IMR-90 (cell line): ENCODE data around the gene C14orf93. TPM values are rescaled to one million over a fixed set of nuclear protein-coding genes. Genes with fewer than 3 reads are reported as not detected.
"Not testable (repeated sequence)": the region's sequence is repeated elsewhere in the genome, so short reads cannot be mapped to it uniquely, and the experiment has no call there.

Experiments
- ATAC-seq: fragments of 200-7000 bp; cut with Tn5 transposase; 2 replicates; pipeline ENCODE4 v1.9.1; 2020; ENCODE audit warnings: low read depth, mild to moderate bottlenecking, moderate library complexity
- BruUV-seq: library from RNA; stranded (reverse); fragments of 400-500 nt; replicated peaks from 2 replicates; lab custom pipeline; 2021; lab: Mats Ljungman, UMichigan
- CTCF ChIA-PET: fragments of 300-600 bp; formaldehyde crosslinking; extraction: SDS; loops from one replicate; lab custom pipeline; 2021; ENCODE audit warnings: antibody characterized with exemption; lab: Yijun Ruan, JAX
- POLR2A ChIA-PET: fragments of 300-600 bp; sonication (Branson Sonifier 250); formaldehyde crosslinking; loops from one replicate; lab custom pipeline; 2022; ENCODE audit warnings: antibody characterized with exemption; ENCODE audit not compliant: unreplicated experiment; lab: Charles Lee
- DNase-seq: peaks from one replicate; pipeline ENCODE4 v3.0.0; 2013
- H2AFZ ChIP-seq: replicated peaks from 2 replicates; pipeline ENCODE3; 2013; ENCODE audit warnings: low read length, mild to moderate bottlenecking; ENCODE audit not compliant: poor library complexity
- H2AK5ac ChIP-seq: 2 replicates; pipeline ENCODE4 v1.6.1; 2013; ENCODE audit warnings: low read depth, low read length, inconsistent platforms
- H2AK9ac ChIP-seq: replicated peaks from 2 replicates; pipeline ENCODE3; 2013; ENCODE audit warnings: mild to moderate bottlenecking, low read depth, low read length, moderate library complexity; ENCODE audit not compliant: poor library complexity
- H2BK120ac ChIP-seq: 2 replicates; pipeline ENCODE4 v1.6.1; 2013; ENCODE audit warnings: low read depth, low read length, inconsistent platforms
- H2BK15ac ChIP-seq: 3 replicates; pipeline ENCODE4 v1.6.1; 2013; ENCODE audit warnings: low read depth, low read length, inconsistent platforms
- H2BK20ac ChIP-seq: 2 replicates; pipeline ENCODE4 v1.6.1; 2013; ENCODE audit warnings: low read depth, mild to moderate bottlenecking, inconsistent platforms, low read length, moderate library complexity
- H2BK5ac ChIP-seq: 2 replicates; pipeline ENCODE4 v1.6.1; 2013; ENCODE audit warnings: mild to moderate bottlenecking, low read depth, low read length, inconsistent platforms; ENCODE audit not compliant: poor library complexity, severe bottlenecking
- H3K14ac ChIP-seq: replicated peaks from 2 replicates; pipeline ENCODE4 v1.6.1; 2013; ENCODE audit warnings: low read depth, low read length, inconsistent platforms
- H3K18ac ChIP-seq: 2 replicates; pipeline ENCODE4 v1.6.1; 2013; ENCODE audit warnings: low read depth, low read length, control low read depth
- H3K23ac ChIP-seq: 2 replicates; pipeline ENCODE4 v1.6.1; 2013; ENCODE audit warnings: low read depth, low read length, inconsistent platforms
- H3K27ac ChIP-seq: 2 replicates; pipeline ENCODE4 v1.5.1; 2013; ENCODE audit warnings: mild to moderate bottlenecking, control low read depth, low read length; ENCODE audit not compliant: insufficient read depth
- H3K27me3 ChIP-seq: 2 replicates; pipeline ENCODE4 v1.6.1; 2013; ENCODE audit warnings: low read length; ENCODE audit not compliant: control insufficient read depth, insufficient read depth
- H3K36me3 ChIP-seq: 2 replicates; pipeline ENCODE4 v1.6.1; 2013; ENCODE audit warnings: low read length, mixed read lengths; ENCODE audit not compliant: control insufficient read depth, insufficient read depth
- H3K4ac ChIP-seq: 2 replicates; pipeline ENCODE4 v1.6.1; 2013; ENCODE audit warnings: low read depth, low read length, inconsistent platforms
- H3K4me1 ChIP-seq: 2 replicates; pipeline ENCODE4 v1.6.1; 2013; ENCODE audit warnings: low read length, mixed read lengths; ENCODE audit not compliant: control insufficient read depth, insufficient read depth
- H3K4me2 ChIP-seq: 2 replicates; pipeline ENCODE4 v1.6.1; 2013; ENCODE audit warnings: low read depth, mild to moderate bottlenecking, control low read depth, low read length, moderate library complexity
- H3K4me3 ChIP-seq: 2 replicates; pipeline ENCODE4 v1.5.1; 2013; ENCODE audit warnings: low read depth, mild to moderate bottlenecking, control low read depth, low read length, moderate library complexity; ENCODE audit not compliant: insufficient read depth
- H3K56ac ChIP-seq: 2 replicates; pipeline ENCODE4 v1.6.1; 2013; ENCODE audit warnings: low read length, inconsistent platforms; ENCODE audit not compliant: insufficient read depth; ENCODE audit errors: extremely low read depth
- H3K79me1 ChIP-seq, 2 experiments: 2 replicates each; pipeline ENCODE4 v1.6.1; 2013; ENCODE audit warnings: low read length in 2 of 2, inconsistent platforms in 1 of 2, low read depth in 1 of 2
- H3K9ac ChIP-seq: 2 replicates; pipeline ENCODE4 v1.6.1; 2013; ENCODE audit warnings: low read depth, low read length, control low read depth
- H3K9me1 ChIP-seq: 2 replicates; pipeline ENCODE4 v1.6.1; 2013; ENCODE audit warnings: low read length, inconsistent platforms; ENCODE audit not compliant: insufficient read depth
- H3K9me3 ChIP-seq: 2 replicates; pipeline ENCODE4 v1.6.1; 2013; ENCODE audit warnings: low read length; ENCODE audit not compliant: control insufficient read depth, insufficient read depth
- H4K20me1 ChIP-seq: 2 replicates; pipeline ENCODE4 v1.6.1; 2013; ENCODE audit warnings: low read length, inconsistent platforms; ENCODE audit not compliant: insufficient read depth
- H4K5ac ChIP-seq: 2 replicates; pipeline ENCODE4 v1.6.1; 2013; ENCODE audit warnings: mild to moderate bottlenecking, low read depth, low read length, control low read depth
- H4K8ac ChIP-seq, 2 experiments: 2 replicates each; pipeline ENCODE4 v1.6.1; 2013; ENCODE audit warnings: low read depth in 2 of 2, low read length in 2 of 2, control low read depth in 1 of 2, inconsistent platforms in 1 of 2
- H4K91ac ChIP-seq: 2 replicates; pipeline ENCODE4 v1.6.1; 2013; ENCODE audit warnings: low read depth, low read length, inconsistent platforms; ENCODE audit not compliant: insufficient read depth
- BHLHE40 ChIP-seq: fragments of 150-350 bp; IDR thresholded peaks from 2 replicates; pipeline ENCODE4 v1.6.1; 2016; ENCODE audit warnings: mild to moderate bottlenecking, low read depth, low read length
- CEBPB ChIP-seq: IDR thresholded peaks from 2 replicates; pipeline ENCODE4 v1.6.1; 2012; ENCODE audit warnings: low read depth, low read length, improper control_type of control experiment
- CHD1 ChIP-seq: IDR thresholded peaks from 2 replicates; pipeline ENCODE4 v1.6.1; 2012; ENCODE audit warnings: low read depth, low read length, improper control_type of control experiment
- MAZ ChIP-seq: IDR thresholded peaks from 2 replicates; pipeline ENCODE4 v1.6.1; 2012; ENCODE audit warnings: low read depth, mild to moderate bottlenecking, low read length, improper control_type of control experiment, moderate library complexity, borderline replicate concordance
- NFE2L2 ChIP-seq: fragments of 150-350 bp; IDR thresholded peaks from 2 replicates; pipeline ENCODE4 v1.6.1; 2016; ENCODE audit warnings: low read depth, mild to moderate bottlenecking, low read length
- POLR2A ChIP-seq: IDR thresholded peaks from 2 replicates; pipeline ENCODE4 v1.6.1; 2012; ENCODE audit warnings: mild to moderate bottlenecking, low read depth, low read length
- SMC3 ChIP-seq: fragments of 150-350 bp; IDR thresholded peaks from 2 replicates; pipeline ENCODE4 v1.6.1; 2016; ENCODE audit warnings: low read depth, mild to moderate bottlenecking, antibody characterized with exemption, low read length, moderate library complexity
- USF2 ChIP-seq: fragments of 150-350 bp; IDR thresholded peaks from 2 replicates; pipeline ENCODE4 v1.6.1; 2017; ENCODE audit warnings: mild to moderate bottlenecking, antibody characterized with exemption, low read length, low read depth
- WGBS, 2 experiments: methylation state at CpG; one replicate each; pipeline versions ENCODE4 v1.1.5 to v1.1.7; 2013; ENCODE audit warnings: missing lambda C conversion rate in 2 of 2; ENCODE audit not compliant: insufficient read length in 1 of 2; ENCODE audit errors: extremely low coverage in 2 of 2; 5-methylcytosine and 5-hydroxymethylcytosine counted together
- dilution Hi-C: fragments of 300-500 bp; cut with HindIII; formaldehyde crosslinking; loops from one replicate; pipeline ENCODE4 v1.14.3; 2018; ENCODE audit warnings: low sequenced_read_pairs; ENCODE audit not compliant: unreplicated experiment
- in situ Hi-C: fragments of 300-500 bp; cut with MboI; formaldehyde crosslinking; loops from 3 replicates; pipeline ENCODE4 v1.14.3; 2019; ENCODE audit warnings: low sequenced_read_pairs, inconsistent platforms, mixed read lengths
- intact Hi-C: fragments of 100-400 bp; cut with micrococcal nuclease; formaldehyde crosslinking; loops from 2 replicates; pipeline ENCODE4 v1.10.0; 2022
- polyA plus RNA-seq, 3 experiments: library from polyadenylated mRNA; depleted of rRNA; stranded (reverse); fragments of >200 nt; gene quantifications; 2 replicates each; pipeline ENCODE4 v1.2.3, GENCODE V29; 2012; ENCODE audit warnings: low replicate concordance in 1 of 3
- total RNA-seq: library from RNA; depleted of rRNA; stranded (reverse); fragments of >200 nt; gene quantifications from 2 replicates; pipeline ENCODE4 v1.2.3, GENCODE V29; 2012

Gene C14orf93
- total and polyA plus RNA-seq, 2 of the 4 experiments (the other 2 are of a cell fraction): 5.4 to 5.7 TPM

GRCh38 chr14:23015618-23016017 is 5.7 kb upstream of the C14orf93 start:
- no peak overlapping the region for H4K91ac ChIP-seq
- DNase-seq (no peak), ATAC-seq (no peak)
- no peak overlapping the region for H3K27ac ChIP-seq
- H3K4me3 ChIP-seq: no peak overlapping the region
- no peak overlapping the region for H3K4me2 ChIP-seq
- no peak overlapping the region for H3K18ac ChIP-seq
- in situ Hi-C loops: no loop called here
- no peak overlapping the region for H4K5ac ChIP-seq
- WGBS, 2 experiments: 80% methylated on average over 1 of the region's 4 CpGs; no CpG with 5 or more reads in 1 of the 2 experiments
- dilution Hi-C loops: no loop called here
- no peak overlapping the region for H2AK9ac ChIP-seq
- no peak overlapping the region for H4K8ac ChIP-seq
- H3K27me3 ChIP-seq: no peaks in the 10 kb centered on the region
- H3K36me3 ChIP-seq: no peaks in the 10 kb centered on the region
- H2BK5ac ChIP-seq: no peak overlapping the region
- no peaks in the 10 kb centered on the region for H3K79me1 ChIP-seq
- ChIA-PET CTCF (no interaction called here), POLR2A (no interaction called here)
- H2AFZ ChIP-seq: no peak overlapping the region
- H3K9me3 ChIP-seq: no peaks in the 10 kb centered on the region
- no peak overlapping the region for H2BK15ac ChIP-seq
- H2AK5ac ChIP-seq: no peak overlapping the region
- no peak overlapping the region for H3K9ac ChIP-seq
- no peak overlapping the region for H2BK120ac ChIP-seq
- H3K9me1 ChIP-seq: no peaks in the 10 kb centered on the region
- H3K23ac ChIP-seq: no peak overlapping the region
- H4K20me1 ChIP-seq: no peaks in the 10 kb centered on the region
- no peak for TF ChIP-seq USF2
- TF ChIP-seq CHD1: no peak
- no peak for TF ChIP-seq MAZ
- no peak for TF ChIP-seq POLR2A
- no peak for TF ChIP-seq SMC3
- TF ChIP-seq NFE2L2: no peak
- no peak for TF ChIP-seq BHLHE40
- no peak for TF ChIP-seq CEBPB
- H2BK20ac ChIP-seq: no peak overlapping the region
- H3K4ac ChIP-seq: no peak overlapping the region
- H3K14ac ChIP-seq: no peak overlapping the region
- no peak overlapping the region for H3K56ac ChIP-seq
- no TSS peak for BruUV-seq
- intact Hi-C loops: no loop called here
- H3K4me1 ChIP-seq: no peaks in the 10 kb centered on the region

- H3K4me2 ChIP-seq, in situ Hi-C loops, H3K4me3 ChIP-seq, H2AK5ac ChIP-seq, H3K23ac ChIP-seq, BruUV-seq, H4K91ac ChIP-seq, H4K20me1 ChIP-seq, H2BK15ac ChIP-seq, H3K36me3 ChIP-seq, H2BK20ac ChIP-seq, H3K9me1 ChIP-seq, H3K79me1 ChIP-seq, H4K8ac ChIP-seq, H4K5ac ChIP-seq, H3K4ac ChIP-seq, H2AFZ ChIP-seq, H3K14ac ChIP-seq, H3K27ac ChIP-seq, H2BK120ac ChIP-seq, H3K18ac ChIP-seq, H3K4me1 ChIP-seq, H2AK9ac ChIP-seq, intact Hi-C loops, ATAC-seq, H2BK5ac ChIP-seq, H3K27me3 ChIP-seq, H3K9ac ChIP-seq, dilution Hi-C loops, POLR2A ChIA-PET, CTCF ChIA-PET, DNase-seq, H3K56ac ChIP-seq, H3K9me3 ChIP-seq: not testable (repeated sequence)
- WGBS, 2 experiments: no CpG with 5 or more reads among the region's 5 CpGs
Observed at GRCh38 chr14:23013749-23014054, 3.8 kb upstream of the C14orf93 start.
